Endothelial cell of hepatic sinusoid (primary cell): ENCODE measurements around the gene SEPTIN1.

Experiments
- in situ Hi-C: cut with HindIII; loops from 2 replicates; pipeline ENCODE4 v1.10.0; 2017; ENCODE audit warnings: low sequenced_read_pairs

The SEPTIN1 gene

DNA sequence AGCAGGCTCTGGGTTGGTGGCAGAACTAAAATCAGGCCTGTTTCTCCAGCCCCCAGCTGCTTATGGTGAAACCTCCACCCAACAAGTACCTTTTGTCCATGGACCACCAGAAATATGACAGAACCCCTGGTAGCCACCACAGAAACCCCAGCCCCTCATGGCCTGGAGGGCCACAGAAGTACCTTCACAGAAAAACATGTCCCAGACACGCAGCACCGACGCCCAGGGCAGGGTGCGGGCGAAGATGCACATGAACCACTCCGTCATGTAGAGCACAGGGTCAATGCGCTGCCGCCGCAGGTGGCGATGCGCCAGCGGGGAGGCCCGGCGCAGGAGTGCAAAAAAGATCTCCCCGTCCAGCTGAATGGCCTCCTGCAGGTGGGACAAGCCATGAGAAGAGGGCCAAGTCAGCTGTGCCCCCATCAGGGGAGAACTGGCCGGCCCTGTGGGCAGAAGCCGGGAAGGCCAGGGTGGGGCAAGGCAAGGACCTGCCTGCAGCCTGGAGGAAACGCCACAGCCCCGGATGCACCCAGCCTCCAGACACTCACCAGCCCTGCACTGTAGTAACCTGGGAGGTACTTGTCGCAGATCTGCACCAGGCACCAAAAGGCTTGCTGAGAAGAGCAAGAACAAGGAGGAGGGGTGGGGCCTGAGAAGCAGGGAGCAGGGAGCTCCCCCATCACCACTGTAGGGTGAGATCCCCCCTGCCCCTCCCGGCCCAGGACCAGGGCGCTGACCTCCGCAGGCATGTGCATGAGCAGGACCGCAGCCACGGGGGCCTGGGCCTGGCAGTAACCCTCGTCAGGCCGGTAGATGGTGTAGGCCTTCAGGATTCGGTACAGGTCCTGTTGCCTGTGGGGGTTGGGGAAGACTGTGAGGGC, 23.1 kb downstream of the SEPTIN1 start:
- in situ Hi-C loops = no loop called here

- in situ Hi-C loops = no loop called here
These were observed 23.8 kb downstream of the SEPTIN1 start for GRCh38 chr16:30358577-30358936.

DNA sequence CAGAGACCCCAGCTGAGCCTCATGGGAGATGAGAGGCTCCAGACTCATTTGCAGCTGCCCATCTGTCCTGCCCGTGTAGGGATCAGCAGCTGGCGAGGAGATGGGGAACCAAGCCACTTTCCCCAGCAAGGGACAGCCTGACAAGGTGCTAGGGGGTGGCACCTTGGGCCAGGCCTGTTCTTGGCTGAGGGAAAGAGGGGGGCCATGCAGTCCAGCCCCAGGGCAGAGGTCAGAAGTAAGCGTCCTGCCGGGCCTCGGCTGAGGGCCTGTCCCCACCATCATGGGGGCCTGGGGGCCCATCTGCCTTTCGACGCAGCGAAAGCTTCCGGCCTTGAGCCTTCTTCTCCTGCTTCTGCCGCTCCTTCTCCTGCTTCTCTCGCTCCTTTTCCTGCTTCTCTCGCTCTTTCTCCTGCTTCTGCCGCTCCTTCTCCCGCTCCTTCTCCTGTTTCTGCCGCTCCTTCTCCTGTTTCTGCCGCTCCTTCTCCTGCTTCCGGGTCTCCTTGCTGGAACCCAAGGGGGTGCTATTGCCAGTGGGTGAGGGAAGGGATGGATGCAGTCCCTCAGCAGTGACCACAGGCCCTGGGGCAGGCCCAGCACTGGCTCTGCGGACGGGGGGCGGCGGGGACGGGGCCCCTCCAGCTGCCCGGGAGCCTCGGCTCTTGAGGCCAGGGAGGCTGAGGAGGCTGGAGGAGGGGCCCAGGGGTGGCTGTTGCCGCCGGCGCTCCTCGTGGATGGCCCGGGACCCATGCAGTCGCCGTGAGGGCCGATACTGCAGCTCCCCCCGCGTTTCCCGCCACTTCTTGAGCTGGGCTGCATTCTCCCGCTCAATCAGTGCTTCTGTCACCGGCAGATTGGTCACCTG, 24.4 kb downstream of the SEPTIN1 start:
- in situ Hi-C loops = no loop called here

- in situ Hi-C loops = no loop called here
These were observed 25.2 kb downstream of the SEPTIN1 start for GRCh38 chr16:30357085-30357714.

GRCh38 chr16:30356401-30357084, 25.8 kb downstream of the SEPTIN1 start:
- in situ Hi-C loops = no loop called here

DNA sequence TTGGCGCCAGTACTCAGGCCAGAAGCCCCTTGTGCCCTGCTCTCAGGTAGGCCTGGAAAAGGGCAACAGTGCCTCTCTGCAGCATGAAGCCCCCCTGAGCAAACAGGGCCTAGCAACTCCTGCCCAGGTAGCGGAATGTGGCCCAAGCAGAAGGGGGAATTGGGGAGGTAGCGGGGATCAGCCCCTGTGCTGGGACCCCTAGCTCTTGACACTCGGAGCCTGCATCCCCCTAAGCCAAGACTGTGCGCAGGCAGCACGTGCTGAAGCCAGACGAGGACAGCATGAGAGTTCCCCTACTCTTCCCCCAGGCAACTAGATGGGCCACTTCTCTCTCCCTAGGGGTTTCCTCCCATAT, 26.4 kb downstream of the SEPTIN1 start:
- in situ Hi-C loops = no loop called here

DNA sequence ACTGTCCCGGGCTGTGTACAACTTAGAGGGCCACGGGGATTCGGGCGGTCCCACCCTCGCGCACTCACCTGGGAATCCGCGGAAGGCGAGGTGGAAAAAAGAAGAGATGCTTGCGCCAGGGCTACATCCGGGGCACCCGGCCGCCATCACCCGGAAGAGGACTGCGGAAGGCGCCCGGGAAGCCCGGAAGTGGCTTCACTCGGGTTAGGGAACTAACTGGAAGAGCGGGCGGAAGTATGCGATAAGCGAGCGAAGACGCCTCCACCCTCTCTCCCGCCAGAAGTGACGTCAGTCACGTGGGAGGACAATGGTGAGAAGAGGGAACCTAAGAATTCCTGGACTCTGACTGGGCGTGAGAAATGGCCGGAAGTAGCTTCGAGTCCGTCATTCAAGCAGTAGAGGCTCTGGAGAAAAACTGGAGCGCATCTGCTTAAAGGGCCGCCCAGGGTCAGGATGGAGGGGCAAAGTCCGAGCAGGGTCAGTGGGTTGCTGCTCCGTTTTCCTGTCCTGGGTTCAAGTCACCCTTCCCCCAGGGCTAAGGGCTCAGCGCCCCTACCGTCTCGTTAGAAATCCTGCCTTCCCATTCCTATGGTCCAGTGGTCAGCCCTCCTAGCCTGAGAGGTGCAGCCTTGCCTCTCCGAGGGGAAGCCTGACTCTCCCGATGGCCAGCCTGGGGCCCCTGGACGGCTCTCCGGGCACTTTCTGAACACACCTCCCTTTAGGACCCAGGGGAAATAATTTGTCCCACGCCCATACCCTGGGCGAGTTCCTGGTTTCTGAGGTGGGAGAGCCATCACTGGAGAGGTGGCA, 27.0 kb downstream of the SEPTIN1 start, which contains the start of gene CD2BP2:
Gene CD2BP2, minus strand, starts transcription at position 165 of the 810 bp plus-strand sequence. CDS start 627 bp downstream, outside the sequence.
- in situ Hi-C loops = no loop called here

DNA sequence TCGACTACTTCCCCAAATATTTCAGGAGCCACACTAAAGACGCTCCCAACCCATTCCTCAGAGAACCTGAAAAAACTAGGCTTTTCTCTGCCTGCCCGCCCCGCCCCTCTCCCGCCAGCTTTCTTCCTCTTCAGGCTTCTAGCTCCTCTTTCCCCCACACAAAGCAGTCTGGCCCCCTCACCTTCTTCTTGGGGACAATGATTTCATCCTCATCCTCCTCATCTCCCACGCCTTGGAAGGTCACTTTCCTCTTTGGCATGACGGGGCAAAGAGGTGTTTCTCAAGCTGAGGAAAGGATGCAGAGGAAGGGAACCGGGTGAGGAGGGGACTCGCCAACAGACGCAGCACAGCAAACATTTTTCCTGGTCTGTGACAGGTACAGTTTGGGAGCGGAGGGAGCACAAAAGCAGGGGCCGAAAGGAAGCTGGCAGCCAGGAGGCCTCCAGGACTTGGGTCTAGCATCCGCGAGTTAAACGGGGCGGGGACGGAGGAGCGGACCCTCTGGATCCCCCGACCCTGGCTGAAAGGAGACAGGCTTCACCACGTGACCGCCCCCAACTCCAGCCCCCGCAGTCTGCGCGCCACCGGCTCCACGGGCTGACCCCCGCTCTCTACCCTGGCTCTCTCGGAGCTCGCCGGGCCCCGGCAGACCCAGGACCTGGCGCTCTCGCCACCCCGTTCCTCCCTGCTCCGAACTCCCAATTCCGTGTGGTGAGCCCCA, 27.8 kb downstream of the SEPTIN1 start:
- in situ Hi-C loops = no loop called here

DNA sequence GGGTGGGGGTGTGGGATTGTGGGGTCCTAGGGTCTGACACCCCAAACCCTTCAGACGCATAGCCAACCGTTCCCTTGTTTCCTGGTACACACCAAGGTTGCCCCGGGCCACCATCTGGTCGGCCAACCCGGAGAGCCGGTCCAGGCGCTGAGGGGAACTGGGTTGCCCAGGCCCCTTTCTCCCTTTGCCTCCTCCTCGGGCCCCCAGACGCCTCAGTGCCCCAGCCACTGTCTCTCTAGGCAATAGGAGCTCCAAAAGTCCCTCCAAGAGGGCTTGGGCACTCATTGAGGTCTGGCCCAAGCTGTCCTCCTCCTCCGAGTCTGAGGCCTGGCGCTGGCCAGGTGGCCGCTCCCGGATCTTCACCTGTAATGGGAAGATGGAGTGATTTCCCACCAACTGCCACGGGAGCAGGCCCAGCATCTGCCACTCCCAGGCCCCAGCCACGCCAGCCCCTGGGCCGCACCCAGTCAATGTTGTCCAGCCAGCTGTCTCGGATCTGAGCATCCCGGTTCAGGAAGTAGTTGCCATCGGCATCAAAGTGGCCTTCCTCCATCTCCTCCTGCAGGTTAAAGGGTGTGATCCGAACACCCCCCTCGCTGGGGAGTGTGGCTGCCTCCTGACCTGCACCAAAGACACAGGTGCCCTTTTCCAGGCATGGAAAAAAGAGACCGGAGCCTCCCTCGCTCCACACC, 28.8 kb downstream of the SEPTIN1 start:
- in situ Hi-C loops = no loop called here

DNA sequence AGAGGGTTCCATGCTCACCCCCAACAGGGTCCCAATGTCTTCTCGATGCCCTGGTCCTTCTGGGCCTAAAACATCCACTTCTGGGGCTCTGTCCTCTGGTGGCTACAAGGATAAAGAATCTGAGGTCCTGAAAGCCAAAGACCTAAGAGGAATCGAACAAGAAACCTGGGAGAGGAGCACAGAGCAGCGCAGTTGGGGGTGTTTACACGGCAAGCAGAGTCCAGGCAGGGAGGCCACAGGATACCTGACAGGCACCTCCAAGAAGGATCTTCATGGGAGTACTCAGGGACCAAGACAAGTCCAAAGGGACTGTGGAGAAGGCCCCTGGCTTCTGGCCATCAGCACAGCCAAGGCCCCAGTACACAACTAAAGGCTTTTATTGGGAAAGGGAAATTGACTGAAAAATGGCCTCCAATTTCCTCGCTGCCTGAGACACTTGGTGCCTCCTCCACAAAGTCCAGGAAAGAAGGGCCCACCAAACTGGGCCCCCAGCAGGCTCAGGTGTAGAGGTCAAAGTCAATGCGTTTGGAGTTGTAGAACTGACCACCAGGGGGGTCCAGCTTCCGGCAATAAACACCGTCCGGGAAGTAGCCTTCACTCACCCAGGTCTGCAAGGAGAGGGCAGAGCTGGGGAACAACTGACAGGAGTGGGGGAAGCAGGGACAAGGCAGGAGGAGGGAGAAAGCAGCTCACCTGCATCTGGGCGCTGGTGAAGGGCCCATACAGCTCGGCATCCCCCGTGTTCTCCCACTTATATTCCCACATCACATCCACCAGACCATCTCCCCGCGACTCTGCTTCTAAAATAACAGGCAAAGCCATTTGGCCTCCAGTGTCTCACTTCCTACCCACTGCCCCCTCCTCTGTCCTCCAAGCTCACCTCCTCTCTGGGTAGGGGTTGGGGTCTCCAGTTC, 29.6 kb downstream of the SEPTIN1 start:
- in situ Hi-C loops = no loop called here

DNA sequence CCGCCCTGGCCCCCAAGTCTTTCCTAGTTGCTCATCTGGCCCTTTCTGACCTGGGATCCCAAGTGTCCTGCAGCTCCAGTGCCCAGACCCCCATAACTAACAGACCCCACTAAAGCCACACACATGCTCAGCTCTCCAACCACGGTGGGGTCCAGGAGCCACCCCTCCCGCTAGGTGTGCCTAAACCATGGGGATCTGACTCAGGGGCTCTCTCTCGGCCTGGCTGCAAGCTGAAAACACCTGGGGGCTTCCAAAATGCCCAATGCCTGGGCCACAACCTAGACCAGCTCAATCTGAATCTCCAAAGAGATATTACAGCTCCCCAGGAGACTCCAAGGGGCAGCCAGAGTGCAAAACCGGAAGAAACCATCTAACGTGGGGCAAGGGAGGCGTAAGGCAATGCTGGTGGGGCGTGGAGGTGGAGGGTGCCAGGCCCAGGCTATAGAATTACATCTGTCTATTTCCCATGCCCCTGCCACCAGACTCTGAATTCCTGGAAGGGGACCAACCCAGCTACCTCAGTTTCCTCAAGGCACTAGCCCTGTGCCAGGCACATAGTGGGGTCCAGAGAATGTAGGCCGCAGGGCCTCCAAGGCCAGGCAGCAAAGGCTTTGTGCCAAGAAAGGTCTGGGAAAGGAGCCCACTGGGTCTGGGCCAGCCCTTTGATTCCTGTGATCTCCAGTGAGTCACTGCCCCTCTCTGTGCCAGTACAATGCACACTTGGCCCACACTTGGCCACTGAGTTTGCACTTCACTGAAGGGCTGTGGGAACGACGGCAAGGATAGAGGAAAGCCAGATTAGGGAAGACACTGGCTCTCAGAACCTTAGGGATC, 30.6 kb downstream of the SEPTIN1 start:
- in situ Hi-C loops = no loop called here

GRCh38 chr16:30351001-30351441, 31.3 kb downstream of the SEPTIN1 start:
- in situ Hi-C loops = no loop called here

DNA sequence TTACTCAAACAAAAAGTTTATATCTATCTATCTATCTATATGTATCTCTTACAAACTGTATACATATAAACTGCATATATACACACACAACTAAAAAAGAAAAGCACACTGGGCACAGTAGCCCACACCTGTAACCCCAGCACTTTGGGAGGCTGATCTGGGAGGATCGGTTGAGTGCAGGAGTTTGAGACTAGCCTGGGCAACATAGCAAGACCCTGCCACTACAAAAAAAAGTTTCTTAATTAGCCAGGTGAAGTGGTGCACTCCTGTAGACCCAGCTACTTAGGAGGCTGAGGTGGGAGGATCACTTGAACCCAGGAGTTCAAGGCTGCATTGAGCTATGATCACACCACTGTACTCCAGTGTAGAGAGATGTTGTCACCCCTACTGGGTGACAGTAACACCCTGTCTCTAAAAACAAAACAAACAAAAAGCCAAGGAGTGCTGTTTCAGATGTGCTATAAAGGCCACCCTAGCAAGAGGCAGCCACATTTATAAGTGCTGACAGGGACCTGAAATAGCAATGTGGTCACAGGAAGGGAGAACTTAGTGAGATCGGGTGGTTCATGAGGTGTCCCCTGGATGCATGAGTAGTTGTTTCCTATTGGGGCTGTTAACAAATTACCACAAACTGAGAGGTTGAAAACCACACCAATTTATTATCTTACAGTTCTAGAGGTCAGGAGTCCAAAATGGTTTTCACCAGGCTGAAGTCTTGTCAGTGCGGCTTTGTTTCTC, 32.1 kb downstream of the SEPTIN1 start:
- in situ Hi-C loops = no loop called here

- in situ Hi-C loops = no loop called here
These were observed 32.7 kb downstream of the SEPTIN1 start for GRCh38 chr16:30349675-30350074.

DNA sequence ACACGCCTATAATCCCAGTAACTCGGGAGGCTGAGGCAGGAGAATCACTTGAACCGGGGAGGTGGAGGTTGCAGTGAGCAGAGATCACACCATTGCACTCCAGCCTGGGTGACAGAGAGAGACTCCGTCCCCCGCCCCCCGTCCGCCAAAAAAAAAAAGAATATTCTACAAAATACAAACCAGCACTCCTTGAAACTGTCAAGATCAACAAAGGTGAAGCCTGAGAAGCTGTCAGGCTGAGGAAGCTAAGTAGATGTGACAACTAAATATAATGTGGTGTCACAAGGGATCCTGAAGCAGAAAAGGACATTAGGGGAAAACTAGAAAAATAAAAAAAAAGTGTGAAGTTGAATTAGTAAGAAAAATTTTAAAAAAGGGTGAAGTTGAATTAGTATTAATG, 33.4 kb downstream of the SEPTIN1 start:
- in situ Hi-C loops = no loop called here

DNA sequence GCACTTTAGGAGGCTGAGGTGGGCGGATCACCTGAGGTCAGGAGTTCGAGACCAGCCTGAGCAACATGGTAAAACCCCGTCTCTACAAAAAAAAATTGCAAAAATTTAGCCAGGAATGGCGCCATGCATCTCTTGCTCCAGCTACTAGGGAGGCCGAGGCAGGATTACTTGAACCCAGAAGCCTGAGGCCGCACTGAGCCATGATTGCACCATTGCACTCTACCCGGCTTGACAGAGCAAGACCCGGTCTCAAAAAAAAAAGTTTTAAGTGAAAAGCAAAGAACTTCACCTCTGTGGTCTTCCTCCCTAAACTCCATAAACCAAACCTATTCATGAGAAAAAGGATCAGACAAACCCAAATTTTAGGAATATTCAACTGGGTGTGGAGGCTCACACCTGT, 34.2 kb downstream of the SEPTIN1 start:
- in situ Hi-C loops = no loop called here
